ENCODE results near the gene G3BP1.
A peak's percentile ranks its signal among the peaks of the same experiment; 100 is the strongest.
"Not testable (repeated sequence)": the region's sequence is repeated elsewhere in the genome, so short reads cannot be mapped to it uniquely, and the experiment has no call there.

The G3BP1 gene

DNA sequence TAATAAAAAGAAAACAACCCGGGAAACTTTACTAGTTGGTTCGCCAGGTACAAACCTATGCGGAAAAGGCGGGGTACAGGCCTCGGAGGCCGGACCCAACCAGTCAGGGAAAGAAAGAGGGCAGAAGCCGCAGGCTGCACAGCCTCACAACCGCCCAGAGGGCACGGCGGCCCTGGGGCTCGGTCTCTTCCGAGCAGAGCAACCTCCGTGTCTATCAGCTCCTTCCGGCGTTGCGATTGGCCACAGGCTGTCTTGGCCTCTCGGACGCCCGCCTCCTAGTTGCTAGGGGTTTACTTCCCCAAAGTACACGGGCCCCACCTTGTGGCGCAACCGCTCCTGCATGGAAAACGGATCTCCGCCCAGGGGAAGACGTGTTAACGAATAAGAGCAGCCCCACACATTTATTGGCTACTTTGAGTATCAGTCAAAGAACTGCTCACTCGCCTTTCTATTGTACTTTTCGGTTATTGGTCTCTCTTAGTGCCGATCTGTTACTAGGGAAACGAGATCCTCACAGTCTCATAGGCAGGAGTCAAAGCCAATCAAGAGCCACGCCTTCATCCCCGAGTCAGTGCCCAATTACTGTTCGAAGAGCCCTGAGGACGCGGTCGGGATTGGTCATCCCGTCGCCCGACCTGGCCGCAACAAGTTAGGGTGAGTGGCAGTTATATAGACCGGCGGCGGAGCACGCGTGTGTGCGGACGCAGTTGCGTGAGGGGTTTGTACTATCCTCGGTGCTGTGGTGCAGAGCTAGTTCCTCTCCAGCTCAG, at the start of gene G3BP1:
G3BP1 (plus strand) TSS at position 696 of the 770 bp plus-strand sequence. CDS start 14,667 bp downstream, outside the sequence.
- peak; percentile 99 to 100 for DNase-seq

GRCh38 chr5:151722546-151722945, 49.2 kb upstream of the G3BP1 start:
- DNase-seq: no peak

- no peak for DNase-seq
Measured at GRCh38 chr5:151724360-151724759, 47.4 kb upstream of the G3BP1 start.

DNA sequence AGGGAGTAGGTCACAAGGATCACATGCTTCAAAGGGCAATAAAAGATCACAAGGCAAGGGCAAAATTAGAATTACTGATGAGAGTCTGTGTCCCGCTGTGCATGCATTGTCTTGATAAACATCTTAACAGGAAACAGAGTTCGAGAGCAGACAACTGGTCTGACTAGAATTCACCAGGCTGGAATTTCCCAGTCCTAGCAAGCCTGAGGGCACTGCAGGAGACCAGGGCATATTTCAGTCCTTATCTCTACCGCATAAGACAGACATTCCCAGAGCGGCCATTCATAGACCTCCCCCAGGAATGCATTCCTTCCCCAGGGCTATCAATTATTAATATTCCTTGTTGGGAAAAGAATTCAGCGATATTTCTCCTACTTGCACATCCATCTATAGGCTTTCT, 42.2 kb upstream of the G3BP1 start:
- not testable (repeated sequence) for DNase-seq

DNA sequence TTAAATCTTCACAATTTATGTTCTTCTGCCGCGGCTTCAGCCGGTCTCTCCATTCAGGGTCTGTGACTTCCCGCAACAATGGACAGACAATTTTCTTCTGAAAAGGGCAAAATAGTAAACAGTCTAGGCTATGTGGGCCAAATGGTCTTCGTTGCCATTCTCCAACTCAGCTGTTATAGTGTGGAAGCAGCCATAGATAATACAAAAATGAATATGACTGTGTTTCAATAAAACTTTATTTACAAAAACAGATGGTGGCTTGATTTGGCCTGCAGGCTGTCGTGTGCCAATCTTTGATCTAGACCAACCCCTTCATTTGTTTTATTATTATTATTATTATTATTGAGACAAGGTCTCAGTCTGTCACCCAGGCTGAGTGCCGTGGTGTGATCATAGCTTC, 41.4 kb upstream of the G3BP1 start:
- no peak for DNase-seq

GRCh38 chr5:151733358-151734063, 38.2 kb upstream of the G3BP1 start:
- no peak for DNase-seq

DNA sequence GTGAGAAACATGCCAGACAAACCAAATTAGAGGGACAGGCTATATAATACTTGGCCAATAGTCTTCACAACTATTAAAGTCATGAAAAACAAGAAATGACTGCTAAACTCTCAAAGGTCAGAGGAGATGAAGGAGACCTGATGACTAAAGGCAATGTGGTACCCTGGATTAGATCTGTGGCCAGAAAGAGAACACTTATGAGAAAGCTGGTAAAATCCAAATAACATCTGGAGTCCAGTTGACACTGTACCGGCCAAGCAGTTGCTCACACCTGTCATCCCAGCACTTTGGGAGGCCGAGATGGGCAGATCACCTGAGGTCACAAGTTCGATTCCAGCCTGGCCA, 37.7 kb upstream of the G3BP1 start:
- no peak for DNase-seq

DNA sequence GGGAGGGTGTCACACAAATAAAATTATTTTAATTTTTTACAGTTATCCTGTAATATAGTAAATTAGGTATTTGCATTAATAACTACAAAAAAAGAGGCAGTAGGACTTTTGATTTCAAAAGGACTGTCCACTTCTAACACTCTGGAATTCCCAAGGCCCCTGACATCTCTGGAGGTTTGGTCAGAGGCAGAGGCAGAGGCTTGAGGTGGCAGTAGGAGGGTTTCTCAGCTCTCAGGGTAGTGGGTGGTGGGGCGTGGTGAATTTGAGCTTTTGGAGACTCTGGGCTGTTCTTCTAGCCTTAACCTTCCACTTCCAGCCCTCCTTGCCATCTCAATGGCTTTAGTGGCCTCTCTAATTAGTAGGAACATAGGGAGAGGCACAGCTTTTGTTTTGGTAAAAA, 36.1 kb upstream of the G3BP1 start:
- DNase-seq: no peak

DNA sequence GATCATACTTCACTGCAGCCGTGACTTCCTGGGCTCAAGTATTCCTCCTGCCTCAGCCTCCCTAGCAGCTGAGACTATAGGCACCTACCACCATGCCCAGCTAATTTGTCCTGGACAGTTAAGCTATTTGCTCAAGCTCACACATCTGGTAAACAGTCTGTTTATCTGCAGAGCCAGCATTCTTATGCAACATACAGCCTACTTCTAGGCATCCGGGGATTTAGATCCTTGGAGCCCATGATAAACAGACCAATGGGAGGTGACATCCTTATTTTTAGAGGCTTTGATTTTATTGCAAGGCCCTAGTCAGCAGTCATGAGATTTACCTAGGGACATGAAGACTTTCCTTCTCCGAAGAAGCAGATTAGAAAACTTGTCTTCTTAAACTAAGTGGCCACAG, 34.3 kb upstream of the G3BP1 start:
- no peak for DNase-seq

DNA sequence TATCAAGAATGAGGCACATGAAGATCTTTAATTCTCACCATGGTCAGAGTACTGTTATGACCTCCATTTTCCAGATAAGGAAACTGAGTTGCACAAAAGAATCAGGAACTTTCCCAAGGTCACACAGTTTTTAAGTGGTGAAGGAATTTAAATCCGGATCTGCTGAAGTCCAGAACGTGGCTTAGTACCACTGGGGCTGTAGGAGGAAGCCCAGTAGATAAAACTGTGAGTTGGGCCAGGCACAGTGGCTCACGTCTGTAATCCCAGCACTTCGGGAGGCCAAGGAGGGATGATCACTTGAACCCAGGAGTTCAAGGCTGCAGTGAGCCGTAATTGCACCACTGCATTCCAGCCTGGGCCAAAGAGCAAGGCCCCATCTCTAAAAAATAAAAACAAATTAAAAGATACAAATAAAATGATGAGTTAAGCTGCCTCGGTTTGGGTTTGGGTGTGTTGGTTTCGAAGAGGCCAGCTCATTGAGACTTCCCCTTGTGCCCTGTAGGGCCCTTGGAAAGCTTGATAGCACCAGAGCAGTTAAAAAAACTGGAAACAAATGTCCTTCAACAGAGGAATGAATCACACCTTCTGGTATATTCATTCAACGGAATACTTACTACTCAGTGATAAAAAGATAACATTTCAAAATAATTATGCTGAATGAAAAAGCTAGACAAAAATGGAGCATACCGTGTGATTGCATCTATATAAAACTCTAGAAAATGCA, 33.5 kb upstream of the G3BP1 start:
- no peak for DNase-seq

GRCh38 chr5:151739395-151739794, 32.4 kb upstream of the G3BP1 start:
- no peak for DNase-seq

- DNase-seq: no peak
Measured at GRCh38 chr5:151739939-151740335, 31.8 kb upstream of the G3BP1 start.

DNA sequence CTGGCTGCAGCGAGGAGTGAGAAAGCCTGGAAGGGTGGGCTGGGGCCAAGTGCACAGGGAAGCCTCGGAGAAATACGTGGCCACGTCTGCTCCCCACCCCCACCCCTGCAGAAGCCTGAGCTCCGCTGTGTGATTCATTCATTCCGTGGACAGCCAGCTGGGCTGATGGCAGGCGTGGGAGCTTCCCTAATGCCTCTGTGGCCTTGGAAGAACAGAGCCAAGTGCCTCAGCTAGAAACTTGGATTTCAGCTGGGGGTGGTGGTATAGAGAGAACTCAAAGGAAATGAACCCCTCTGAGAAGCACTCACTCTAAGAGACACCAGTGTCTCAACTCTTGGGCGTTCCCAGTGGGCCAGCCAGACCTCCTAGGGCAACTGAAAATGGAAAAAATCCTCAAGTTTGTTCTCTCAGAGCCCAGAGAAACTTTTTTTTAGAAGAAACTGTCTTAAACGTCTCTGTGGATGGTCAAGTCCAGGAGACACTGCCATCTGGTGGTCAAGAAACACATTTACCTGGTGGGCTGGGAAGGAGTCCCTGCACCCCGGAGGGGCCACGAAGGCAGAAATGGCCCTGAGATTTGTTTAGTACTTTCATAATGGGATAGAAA, 31.3 kb upstream of the G3BP1 start:
- peak; percentile 25 to 42 for DNase-seq

DNA sequence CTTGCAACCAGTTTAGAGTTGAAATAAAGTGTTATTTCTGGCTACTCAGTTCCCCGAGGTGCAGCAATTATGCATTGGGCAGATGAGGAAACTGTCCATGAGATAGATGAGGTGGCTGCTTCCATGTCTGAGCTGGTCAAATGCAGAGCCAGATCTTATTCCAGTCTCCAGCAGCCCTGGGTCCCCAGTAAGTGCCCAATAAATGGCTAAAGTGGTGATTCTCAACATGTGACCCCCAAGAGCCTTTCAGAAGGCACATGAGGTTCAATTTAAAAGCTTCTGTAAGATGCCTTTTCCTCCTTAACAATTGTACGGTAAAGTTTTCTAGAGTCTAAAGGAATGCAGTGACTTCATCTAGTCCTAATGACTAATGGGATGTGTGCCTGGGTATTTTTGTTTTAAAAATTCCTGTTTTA, 30.8 kb upstream of the G3BP1 start:
- no peak for DNase-seq

DNA sequence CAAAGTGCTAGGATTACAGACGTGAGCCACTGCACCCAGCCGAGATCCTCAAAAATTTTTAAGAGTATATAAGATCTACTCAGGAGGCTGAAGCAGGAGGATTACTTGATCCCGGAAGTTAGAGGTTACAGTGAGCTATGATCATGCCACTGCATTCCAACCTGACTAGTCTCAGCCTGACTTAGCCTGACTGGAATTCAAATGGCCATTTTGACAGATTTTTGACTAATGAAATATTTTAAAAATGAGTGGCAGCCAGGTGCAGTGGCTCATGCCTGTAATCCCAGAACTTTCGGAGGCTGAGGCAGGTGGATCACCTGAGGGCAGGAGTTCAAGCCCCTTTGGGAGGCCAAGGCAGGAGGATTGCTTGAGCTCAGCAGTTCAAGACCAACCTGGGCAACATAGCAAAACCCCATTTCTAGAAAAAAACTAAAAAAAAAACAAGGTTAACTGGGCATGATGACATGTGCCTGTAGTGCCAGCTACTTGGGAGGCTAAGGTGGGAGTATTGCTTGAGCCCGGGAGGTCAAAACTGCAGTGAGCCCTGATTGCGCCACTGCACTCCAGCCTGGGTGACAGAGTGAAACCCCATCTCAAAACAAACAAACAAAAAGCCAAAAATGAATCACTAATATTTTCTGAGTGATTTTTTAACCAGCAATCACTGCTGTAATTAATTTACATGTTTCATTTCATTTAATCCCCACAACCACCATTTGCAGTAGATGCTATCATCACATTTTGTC, 29.9 kb upstream of the G3BP1 start:
- no peak for DNase-seq

DNA sequence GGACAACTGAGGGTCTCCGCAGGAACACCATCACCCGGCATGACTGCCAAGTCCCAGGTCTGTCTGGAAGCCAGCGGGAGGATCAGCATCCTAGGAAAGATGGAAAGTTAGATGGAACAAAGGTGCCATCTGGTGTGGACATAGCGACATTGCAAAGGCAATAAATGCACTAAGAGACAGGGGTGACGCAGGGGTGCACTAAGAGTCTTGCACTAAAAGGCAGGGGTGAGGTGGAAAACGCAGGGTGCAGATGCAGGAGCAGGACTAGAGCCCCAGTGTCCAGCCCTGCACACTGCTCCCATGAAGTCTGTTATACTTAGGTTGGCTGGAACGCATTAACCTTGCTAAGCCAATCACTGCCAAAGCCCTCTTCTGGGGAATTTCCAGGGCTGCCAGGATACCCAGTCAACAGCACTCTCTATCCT, 28.9 kb upstream of the G3BP1 start:
- no peak for DNase-seq

DNA sequence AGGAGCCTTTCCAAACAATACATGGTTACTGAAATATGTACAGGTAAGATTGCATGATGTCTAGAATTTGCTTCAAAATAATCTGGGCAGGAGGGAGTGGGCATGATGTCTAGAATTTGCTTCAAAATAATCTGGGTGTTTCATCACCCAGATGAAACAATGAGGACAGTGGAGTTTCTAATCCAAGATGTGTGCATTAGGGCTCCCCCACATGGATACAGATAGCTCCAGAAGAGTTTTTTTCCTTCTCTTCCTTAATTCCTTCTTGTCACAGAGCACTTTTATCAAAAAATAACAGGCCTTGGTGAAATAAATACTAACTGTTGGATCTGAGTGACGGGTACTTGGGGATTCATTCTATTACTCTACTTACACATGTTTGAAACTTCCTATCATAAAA, 28.2 kb upstream of the G3BP1 start:
- no peak for DNase-seq

DNA sequence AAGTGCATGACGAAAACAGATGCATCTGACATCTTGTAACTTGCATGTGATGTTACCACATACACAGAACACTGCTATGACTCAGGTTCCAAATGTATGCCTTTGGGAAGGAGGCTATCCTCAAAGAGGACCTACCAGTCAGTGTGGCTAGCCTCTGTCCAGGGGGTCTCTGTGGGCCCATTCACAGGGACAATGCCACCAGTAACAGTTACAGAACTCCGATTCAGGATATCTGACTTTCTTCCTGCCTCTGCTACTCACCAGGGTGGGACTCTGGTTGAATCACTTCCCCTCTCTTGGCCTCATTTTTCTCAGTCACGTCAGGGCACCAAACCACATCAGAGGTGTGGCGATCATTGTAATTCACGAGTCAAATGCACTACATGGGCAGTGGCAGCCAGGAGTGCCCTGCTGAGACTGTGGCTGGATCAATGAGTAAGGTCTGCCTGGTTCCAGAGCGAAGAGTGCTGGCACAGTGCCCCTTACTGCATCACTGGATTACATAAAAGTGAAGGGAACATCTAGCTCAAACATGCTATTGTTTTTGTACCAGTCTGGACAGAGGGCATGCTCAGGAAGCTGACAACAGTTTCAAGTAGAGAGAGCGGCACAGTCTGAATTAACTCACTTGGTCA, 26.6 kb upstream of the G3BP1 start:
- DNase-seq: peak; percentile 10 to 14

DNA sequence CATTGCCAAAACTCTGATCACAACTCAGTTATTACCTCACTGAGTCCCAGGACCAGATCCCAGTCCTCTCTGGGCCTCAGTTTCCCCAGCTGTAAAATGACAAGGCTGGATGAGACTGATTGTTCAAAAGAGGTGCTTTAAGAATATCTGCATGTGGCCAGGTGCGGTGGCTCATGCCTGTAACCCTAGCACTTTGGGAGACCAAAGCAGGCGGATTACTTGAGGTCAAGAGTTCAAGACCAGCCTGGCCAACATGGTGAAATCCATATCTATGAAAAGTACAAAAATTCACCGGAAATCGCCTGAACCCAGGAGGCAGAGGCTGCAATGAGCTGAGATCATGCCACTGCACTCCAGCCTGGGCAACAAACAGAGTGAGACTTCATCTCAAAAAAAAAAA, 21.6 kb upstream of the G3BP1 start:
- DNase-seq: no peak

DNA sequence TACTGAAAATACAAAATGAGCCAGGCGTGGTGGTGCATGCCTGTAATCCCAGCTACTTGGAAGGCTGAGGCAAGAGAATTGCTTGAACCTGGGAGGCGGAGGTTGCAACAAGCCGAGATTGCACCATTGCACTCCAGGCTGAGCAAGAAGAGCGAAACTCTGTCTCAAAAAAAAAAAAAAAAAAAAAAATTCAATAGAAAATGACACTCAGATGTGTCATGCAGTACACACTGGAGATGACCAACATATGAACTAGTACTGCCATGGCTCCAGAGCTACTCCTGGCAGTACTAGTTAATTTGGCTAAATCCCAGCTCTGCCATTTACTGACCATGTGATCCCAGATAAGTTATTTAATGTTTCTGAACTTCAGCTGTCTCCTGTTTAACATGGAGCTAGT, 20.7 kb upstream of the G3BP1 start:
- DNase-seq: no peak

- no peak for DNase-seq
Measured at GRCh38 chr5:151751593-151751992, 20.2 kb upstream of the G3BP1 start.

DNA sequence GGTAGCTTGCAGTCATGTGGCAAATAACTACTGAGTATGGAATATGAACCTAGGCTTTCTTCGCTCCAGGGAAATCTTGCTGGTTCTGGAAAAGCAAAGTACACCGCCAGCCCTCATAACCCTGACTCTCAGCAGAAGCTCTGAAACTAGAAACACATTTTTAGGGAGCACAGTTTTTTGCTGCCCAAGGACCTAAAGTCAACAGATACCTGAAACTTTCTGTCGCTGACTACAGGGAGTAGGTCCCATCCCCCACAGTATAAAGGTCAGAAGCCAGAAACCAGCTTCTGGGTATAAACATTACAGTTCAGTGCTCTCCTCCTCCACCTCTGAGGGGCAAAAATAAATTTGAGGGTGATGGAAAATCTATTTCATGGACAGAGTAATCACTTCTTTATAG, 16.4 kb upstream of the G3BP1 start:
- no peak for DNase-seq
